Lower leg skin (tissue), 4 donors: ENCODE data around the gene RPL15. TPM values are rescaled to one million over a fixed set of nuclear protein-coding genes. Genes with fewer than 3 reads are reported as not detected.
A peak's percentile ranks its signal among the peaks of the same experiment; 100 is the strongest.

Experiments used
- DNase-seq, 2 donors: peaks; one replicate each; pipeline ENCODE4 v3.0.0-alpha.2; 2019; ENCODE audit warnings: low spot score in 2 of 2
- H3K4me3 ChIP-seq: fragments of 200-600 bp; sonication (generic); 2 replicates; pipeline ENCODE4 v1.5.1; 2017; ENCODE audit warnings: mild to moderate bottlenecking, low read depth; ENCODE audit not compliant: poor library complexity, severe bottlenecking
- POLR2A ChIP-seq, 2 donors: fragments of 450-650 bp; IDR thresholded peaks; one replicate each; pipeline ENCODE4 v1.6.1; 2016 to 2017; ENCODE audit warnings: antibody characterized with exemption in 2 of 2, mild to moderate bottlenecking in 1 of 2, moderate library complexity in 1 of 2
- WGBS, 2 donors: methylation state at CpG; one replicate each; pipeline ENCODE4 v1.1.5; 2018; 5-methylcytosine and 5-hydroxymethylcytosine counted together
- intact Hi-C: fragments of 100-400 bp; cut with DNase I; formaldehyde crosslinking; loops from one replicate; pipeline ENCODE4 v1.15.0; 2023; ENCODE audit warnings: low total_unique reads
- total RNA-seq, 4 donors: library from RNA; depleted of rRNA; stranded (reverse); fragments of >200 nt; gene quantifications; one replicate each; pipeline ENCODE4 v1.1.0, GENCODE V29; 2016
- TF ChIP-seq, protein P1 (sequence below), 3 donors: fragments of 450-650 bp; IDR thresholded peaks; one replicate each; pipeline ENCODE4 v1.5.1; 2016; ENCODE audit warnings: antibody characterized with exemption in 3 of 3, mild to moderate bottlenecking in 3 of 3, moderate library complexity in 2 of 3

The RPL15 gene
- total RNA-seq, 4 donors from 2014 or later: 2,087 to 2,833 (median 2,394) TPM

DNA sequence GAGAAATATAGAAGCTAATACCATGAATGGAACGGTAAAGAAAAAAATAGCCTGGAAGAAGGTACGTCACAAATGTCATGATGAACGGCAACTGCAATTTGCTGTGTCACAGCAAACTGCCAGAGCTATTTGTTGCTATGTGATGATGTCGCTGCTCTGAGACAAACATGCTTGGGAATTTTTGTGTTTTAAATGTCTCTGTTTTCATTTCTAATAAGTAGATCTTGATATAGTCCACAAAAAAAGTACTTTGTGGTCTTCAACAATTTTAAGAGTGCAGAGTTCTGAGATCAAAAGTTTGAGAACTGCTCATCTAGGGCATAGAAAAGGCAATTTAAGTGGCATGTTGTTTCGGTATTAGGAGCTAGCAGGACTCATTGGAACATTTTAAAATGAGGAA lies 23.8 kb downstream of the RPL15 start:
- WGBS, 2 donors: 74 to 89% methylated on average over 5 of the region's 5 CpGs
- TF ChIP-seq POLR2A (IDR thresholded peaks at IDR 0.05): no peak
- TF ChIP-seq, protein P1, sequence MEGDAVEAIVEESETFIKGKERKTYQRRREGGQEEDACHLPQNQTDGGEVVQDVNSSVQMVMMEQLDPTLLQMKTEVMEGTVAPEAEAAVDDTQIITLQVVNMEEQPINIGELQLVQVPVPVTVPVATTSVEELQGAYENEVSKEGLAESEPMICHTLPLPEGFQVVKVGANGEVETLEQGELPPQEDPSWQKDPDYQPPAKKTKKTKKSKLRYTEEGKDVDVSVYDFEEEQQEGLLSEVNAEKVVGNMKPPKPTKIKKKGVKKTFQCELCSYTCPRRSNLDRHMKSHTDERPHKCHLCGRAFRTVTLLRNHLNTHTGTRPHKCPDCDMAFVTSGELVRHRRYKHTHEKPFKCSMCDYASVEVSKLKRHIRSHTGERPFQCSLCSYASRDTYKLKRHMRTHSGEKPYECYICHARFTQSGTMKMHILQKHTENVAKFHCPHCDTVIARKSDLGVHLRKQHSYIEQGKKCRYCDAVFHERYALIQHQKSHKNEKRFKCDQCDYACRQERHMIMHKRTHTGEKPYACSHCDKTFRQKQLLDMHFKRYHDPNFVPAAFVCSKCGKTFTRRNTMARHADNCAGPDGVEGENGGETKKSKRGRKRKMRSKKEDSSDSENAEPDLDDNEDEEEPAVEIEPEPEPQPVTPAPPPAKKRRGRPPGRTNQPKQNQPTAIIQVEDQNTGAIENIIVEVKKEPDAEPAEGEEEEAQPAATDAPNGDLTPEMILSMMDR (IDR thresholded peaks at IDR 0.05): no peak
- no peak overlapping the region for H3K4me3 ChIP-seq
- intact Hi-C loops: no loop called here
- DNase-seq: no peak

DNA sequence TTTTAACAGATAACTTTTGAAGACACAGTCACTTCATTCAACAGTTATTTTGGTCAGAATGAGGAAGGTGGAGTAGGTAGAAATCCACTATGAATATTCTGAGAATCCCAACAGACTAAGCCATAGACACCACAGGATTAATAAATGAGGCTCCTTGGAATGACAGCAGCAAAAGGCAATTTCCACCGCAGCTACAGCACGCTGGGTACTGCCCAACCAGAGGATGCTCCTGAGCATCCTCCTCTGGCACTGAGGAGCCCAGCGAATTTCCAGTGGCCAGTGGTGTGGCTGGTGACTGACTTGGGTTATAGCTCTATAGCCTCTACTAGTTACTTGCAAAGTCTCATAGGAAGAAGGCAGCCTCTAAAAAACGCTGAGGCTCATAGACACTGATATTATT lies 24.5 kb downstream of the RPL15 start:
- no peak overlapping the region for H3K4me3 ChIP-seq
- intact Hi-C loops: no loop called here
- DNase-seq: no peak
- no peak for TF ChIP-seq POLR2A (IDR thresholded peaks at IDR 0.05)
- 85 to 89% methylated on average over 4 of the region's 4 CpGs for WGBS, 2 donors

DNA sequence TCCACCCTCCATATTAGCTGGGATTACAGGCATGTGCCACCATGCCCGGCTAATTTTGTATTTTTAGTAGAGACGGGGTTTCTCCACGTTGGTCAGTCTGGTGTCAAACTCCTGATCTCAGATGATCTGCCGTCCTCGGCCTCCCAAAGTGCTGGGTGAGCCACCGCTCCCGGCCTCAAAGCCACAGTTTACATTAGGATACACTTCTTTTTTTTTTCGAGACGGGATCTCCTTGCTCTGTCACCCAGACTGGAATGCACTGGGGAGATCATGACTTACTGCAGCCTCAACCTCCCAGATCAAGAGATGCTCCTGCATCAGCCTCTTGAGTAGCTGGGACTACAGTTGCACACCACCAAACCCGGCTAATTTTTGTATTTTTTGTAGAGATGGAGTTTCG lies 25.6 kb downstream of the RPL15 start:
- WGBS, 2 donors: 90 to 91% methylated on average over 11 of the region's 11 CpGs
- DNase-seq: no peak
- intact Hi-C loops: no loop called here
- H3K4me3 ChIP-seq: no peak overlapping the region
- TF ChIP-seq, protein P1 (IDR thresholded peaks at IDR 0.05): no peak
- TF ChIP-seq POLR2A (IDR thresholded peaks at IDR 0.05): no peak

DNA sequence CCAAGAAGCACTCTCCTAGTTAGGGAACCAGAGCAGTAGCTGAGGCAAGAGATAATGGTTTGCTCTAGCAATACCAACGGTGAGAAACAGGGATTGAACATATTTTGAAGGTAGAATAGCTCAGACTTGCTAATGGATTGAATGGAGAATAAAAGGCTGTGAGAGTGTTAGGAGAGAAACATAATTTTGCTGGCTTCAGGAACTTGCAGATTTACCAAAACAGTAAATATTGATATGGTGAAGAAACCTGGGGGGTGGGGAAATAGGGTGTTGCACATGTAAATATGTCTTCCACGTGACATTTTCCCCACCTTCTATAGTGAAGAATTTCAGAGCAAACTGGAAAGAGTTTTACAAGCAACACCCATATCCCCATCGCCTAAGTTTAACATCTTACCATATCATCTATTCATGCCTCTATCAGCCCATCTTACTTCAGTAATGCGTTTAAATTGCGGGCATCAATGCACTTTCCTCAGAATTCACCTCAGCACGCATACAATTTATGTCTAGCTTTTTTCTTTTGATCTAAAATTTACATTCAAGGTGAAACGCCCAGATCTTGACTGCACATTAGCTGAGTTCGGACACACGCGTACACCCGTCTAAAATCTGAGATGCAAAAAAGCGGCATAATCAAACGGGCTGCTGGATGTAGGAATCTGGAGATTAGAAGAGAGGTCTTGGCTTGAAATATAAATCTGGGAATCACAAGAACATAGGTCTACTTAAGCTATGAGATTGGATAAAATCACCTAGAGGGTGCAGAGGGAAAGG lies 27.3 kb downstream of the RPL15 start:
- DNase-seq: no peak
- 7 to 8% methylated on average over 13 of the region's 13 CpGs for WGBS, 2 donors
- peak overlapping the region; percentile 63 for H3K4me3 ChIP-seq
- intact Hi-C loops: no loop called here
- TF ChIP-seq POLR2A (IDR thresholded peaks at IDR 0.05): no peak
- TF ChIP-seq, protein P1 (IDR thresholded peaks at IDR 0.05): no peak

DNA sequence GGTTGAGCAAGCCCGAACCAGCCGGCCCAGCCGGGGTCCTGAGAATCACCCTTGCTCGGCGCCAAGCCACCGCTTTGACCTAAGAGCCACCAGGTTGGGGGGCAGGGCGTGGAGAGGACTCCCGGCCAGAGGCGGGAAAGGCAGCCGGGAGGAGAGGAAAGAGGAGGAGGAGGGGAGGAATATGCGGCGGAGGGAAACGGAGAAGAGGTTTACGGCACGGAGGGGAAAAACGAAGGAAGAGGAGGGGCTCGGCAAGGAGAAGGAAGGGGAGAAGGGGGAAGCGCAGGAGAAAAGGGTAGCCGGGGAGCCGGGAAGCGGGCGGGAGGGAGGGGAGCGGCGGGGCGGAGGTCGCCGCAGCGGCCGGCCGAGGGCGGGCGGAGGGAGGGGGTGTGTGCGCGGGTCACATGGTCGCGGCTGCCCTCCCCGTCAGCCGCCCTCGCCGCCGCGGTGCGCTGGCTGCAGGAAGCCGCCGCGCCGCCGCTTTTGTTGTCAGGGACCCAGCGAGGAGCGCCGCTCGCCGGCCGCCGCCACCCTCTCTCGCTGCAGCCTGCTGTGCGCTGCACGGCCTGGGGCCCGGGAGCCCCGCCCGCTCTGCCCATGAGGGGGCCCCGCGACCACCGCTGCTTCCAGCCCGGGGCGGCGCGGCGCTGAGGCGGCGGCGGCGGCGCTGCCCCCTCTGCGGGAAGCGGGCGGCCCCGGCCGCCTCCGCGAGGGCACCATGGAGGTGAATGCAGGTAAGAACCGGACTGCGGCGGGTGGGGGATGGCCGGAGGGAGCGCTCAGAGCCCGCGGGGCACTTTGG lies 28.1 kb downstream of the RPL15 start, which contains the start of gene NR1D2:
Gene NR1D2 (plus strand): TSS at position 426 of the 802 bp plus-strand sequence. CDS start 293 bp downstream, at position 719.
- WGBS, 2 donors: 0 to 1% methylated on average over 44 to 59 of the region's 88 CpGs

DNA sequence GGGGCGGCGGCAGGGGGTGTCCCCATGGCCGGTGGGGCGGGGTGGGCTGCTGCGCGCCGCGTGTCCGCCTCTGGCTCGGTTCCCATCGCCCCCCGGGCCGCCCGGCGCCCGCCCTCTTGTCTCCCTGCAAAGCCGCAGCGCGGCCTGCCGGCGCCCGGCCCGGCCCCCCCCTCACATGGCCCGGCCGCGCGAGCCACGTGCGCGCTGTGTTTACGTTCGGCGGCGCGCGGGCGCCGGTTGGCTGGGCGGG lies 28.7 kb downstream of the RPL15 start:
- WGBS, 2 donors: 0 to 1% methylated on average over 8 to 17 of the region's 39 CpGs
- peak overlapping the region; percentile 69 for H3K4me3 ChIP-seq
- TF ChIP-seq, protein P1 (IDR thresholded peaks at IDR 0.05): no peak
- TF ChIP-seq POLR2A (IDR thresholded peaks at IDR 0.05): no peak
- DNase-seq: no peak
- intact Hi-C loops: no loop called here

More for the DNA sequence above, 28.1 kb downstream of the RPL15 start, which contains the start of gene NR1D2:
- TF ChIP-seq, protein P1 (IDR thresholded peaks at IDR 0.05): no peak
- peak in 1 of 2 donors; percentile 72 for TF ChIP-seq POLR2A (IDR thresholded peaks at IDR 0.05)
- peak; percentile 68 to 97 for DNase-seq
- H3K4me3 ChIP-seq: peak within 1 kb of the TSS; percentile 69
- intact Hi-C loops: no loop called here
